B cell (primary cell): ENCODE results near the gene DDX10.

ENCODE experiments used
- EZH2 ChIP-seq: IDR thresholded peaks from 2 replicates; pipeline ENCODE4 v1.6.1; 2012; ENCODE audit warnings: borderline replicate concordance, low read depth, mild to moderate bottlenecking, moderate library complexity, low read length; ENCODE audit not compliant: insufficient read depth, poor library complexity, severe bottlenecking
- TF ChIP-seq, protein P1 (sequence below): fragments of 200-600 bp; IDR thresholded peaks from one replicate; pipeline ENCODE4 v1.8.0; 2022; ENCODE audit warnings: antibody characterized with exemption, mild to moderate bottlenecking

DNA sequence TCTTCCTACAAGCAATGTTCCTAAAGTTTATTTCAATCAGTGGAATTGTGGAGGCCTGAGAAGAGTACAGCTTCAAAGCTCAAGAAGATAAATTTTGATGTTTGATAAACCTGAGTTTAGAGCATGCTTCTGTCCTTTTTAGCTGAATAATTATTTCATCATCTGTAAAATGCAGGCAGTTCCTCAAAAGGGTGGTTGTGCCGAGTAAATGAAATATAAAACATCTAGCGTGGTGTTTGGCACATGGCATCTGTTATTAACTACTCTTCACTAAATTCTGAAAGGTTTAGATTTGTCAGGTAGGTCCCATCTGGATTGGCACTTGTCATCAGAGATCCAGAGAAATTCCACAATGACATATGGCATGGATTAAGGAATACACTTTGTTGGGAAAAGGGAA, 155.1 kb downstream of the DDX10 start:
- TF ChIP-seq, protein P1, sequence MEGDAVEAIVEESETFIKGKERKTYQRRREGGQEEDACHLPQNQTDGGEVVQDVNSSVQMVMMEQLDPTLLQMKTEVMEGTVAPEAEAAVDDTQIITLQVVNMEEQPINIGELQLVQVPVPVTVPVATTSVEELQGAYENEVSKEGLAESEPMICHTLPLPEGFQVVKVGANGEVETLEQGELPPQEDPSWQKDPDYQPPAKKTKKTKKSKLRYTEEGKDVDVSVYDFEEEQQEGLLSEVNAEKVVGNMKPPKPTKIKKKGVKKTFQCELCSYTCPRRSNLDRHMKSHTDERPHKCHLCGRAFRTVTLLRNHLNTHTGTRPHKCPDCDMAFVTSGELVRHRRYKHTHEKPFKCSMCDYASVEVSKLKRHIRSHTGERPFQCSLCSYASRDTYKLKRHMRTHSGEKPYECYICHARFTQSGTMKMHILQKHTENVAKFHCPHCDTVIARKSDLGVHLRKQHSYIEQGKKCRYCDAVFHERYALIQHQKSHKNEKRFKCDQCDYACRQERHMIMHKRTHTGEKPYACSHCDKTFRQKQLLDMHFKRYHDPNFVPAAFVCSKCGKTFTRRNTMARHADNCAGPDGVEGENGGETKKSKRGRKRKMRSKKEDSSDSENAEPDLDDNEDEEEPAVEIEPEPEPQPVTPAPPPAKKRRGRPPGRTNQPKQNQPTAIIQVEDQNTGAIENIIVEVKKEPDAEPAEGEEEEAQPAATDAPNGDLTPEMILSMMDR, result no peak
- TF ChIP-seq EZH2, result no peak
